Right cardiac atrium (tissue), 5 donors: ENCODE measurements around the gene LASP1. TPM values are rescaled to one million over a fixed set of nuclear protein-coding genes. Genes with fewer than 3 reads are reported as not detected.
A peak's percentile ranks its signal among the peaks of the same experiment; 100 is the strongest.

Experiments used
- ATAC-seq, 2 donors: fragments of 200-7000 bp; cut with Tn5 transposase; one replicate each; pipeline versions ENCODE4 v1.8.0 to v1.9.1; 2020; ENCODE audit warnings: moderate library complexity in 2 of 2, mild to moderate bottlenecking in 1 of 2
- DNase-seq, 3 donors: peaks; one replicate each; pipeline ENCODE4 v3.0.0-alpha.2; 2020
- H3K27ac ChIP-seq: one replicate; pipeline ENCODE4 v1.5.1; 2013; ENCODE audit warnings: mild to moderate bottlenecking, low read length, control low read depth, moderate library complexity
- H3K27me3 ChIP-seq: one replicate; pipeline ENCODE4 v1.6.1; 2013; ENCODE audit not compliant: control insufficient read depth, insufficient read depth
- H3K4me1 ChIP-seq: one replicate; pipeline ENCODE4 v1.6.1; 2013; ENCODE audit warnings: low read length; ENCODE audit not compliant: control insufficient read depth, insufficient read depth
- H3K4me3 ChIP-seq: one replicate; pipeline ENCODE4 v1.5.1; 2013; ENCODE audit warnings: low read length, control low read depth
- H3K9me3 ChIP-seq: one replicate; pipeline ENCODE4 v1.6.1; 2013; ENCODE audit warnings: low read length; ENCODE audit not compliant: control insufficient read depth
- WGBS: extraction: QIAGEN DNeasy Blood & Tissue Kit; methylation state at CpG from one replicate; pipeline ENCODE4 v1.1.7; 2013; 5-methylcytosine and 5-hydroxymethylcytosine counted together
- intact Hi-C, 4 donors: fragments of 100-400 bp; cut with DNase I; formaldehyde crosslinking; loops; one replicate each; pipeline versions ENCODE4 v1.11.0 to v1.14.0; 2022 to 2023
- polyA plus RNA-seq: library from polyadenylated mRNA; stranded (reverse); fragments of 200-250 nt; gene quantifications from one replicate; pipeline ENCODE4 v1.2.3, GENCODE V29; 2013
- total RNA-seq, 4 donors: library from RNA; stranded (reverse); fragmentation: NEBNext Ultra II Directional; extraction: Animal tissue kit (Norgen Biotek cat#: 25700); gene quantifications; one replicate each; pipeline ENCODE4 v1.2.1, GENCODE V29; 2021
- donor health status: healthy with polysubstance abuse.
- donor health status: DM: no; HTN: yes; CAD: no.
- donor health status: DM: no; HTN: no; CAD: no.
- donor health status: DM: no; HTN: yes; CAD: no; lungs with severe emphysema.
- donor health status: DM: yes; HTN: yes; CAD: no.

Gene LASP1
- total and polyA plus RNA-seq, 5 donors: 23.8 to 39.6 (median 34.8) TPM

DNA sequence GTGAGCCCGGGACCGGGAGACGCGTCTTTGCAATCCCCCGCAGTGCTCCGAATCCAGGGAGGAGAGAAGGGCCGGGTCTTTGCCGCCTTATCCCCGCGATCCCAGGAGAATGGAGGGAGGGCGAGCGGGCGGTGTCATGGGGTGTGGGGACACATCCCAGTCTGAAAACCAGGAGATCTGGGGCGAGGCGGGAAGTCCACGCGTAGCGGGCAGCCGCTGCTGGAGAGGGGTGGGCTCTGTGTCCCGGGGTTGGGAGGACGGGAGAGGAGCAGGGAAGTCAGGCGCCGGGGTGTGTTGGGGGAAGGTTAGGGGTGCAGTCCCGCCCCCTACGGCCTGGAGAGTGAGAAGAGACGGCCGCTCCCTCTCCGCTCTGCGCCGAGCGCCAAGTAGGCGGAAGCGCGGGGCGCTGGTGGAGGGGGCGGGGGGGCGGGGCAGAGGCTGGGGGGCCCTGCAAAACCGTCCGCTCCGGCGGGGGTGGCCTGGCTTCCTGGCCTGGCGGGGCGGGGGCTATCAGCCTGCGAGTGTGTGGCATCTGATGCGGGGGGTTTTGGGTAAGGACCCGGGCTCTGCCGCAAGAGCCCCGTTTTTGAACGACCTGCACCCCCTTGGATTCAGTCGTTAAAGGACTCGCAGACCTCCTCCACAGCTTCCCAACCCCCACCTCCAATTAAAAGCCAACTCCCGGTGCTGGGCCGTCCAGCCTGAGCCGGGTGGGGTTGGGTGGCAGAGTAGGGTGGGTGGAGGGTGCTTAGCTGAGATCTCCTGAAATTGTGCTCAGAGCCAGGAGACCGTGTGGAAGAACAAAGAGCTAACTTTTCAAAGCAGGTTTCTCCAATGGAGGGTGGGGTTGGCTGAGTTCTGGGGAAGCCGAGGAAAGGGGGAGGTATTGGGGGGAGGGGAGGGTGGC is 654 bp downstream of the LASP1 start:
- peak; percentile 82 to 94 (median 91) for DNase-seq
- Histone ChIP-seq H3K4me1 (peaks cover 29% of the 10 kb centered on the region), H3K4me3 (peak overlapping the region; percentile 83), H3K9me3 (no peaks in the 10 kb centered on the region), H3K27me3 (no peaks in the 10 kb centered on the region), H3K27ac (peak overlapping the region; percentile 87)
- under 1% methylated on average over 53 of the region's 56 CpGs for WGBS
- intact Hi-C loops: loop anchor here in 1 of 4 donors (10.0 kb wide), 1 partner anchor 104 kb away; no protein-coding TSS in a partner anchor
- peak; percentile 62 to 65 for ATAC-seq

DNA sequence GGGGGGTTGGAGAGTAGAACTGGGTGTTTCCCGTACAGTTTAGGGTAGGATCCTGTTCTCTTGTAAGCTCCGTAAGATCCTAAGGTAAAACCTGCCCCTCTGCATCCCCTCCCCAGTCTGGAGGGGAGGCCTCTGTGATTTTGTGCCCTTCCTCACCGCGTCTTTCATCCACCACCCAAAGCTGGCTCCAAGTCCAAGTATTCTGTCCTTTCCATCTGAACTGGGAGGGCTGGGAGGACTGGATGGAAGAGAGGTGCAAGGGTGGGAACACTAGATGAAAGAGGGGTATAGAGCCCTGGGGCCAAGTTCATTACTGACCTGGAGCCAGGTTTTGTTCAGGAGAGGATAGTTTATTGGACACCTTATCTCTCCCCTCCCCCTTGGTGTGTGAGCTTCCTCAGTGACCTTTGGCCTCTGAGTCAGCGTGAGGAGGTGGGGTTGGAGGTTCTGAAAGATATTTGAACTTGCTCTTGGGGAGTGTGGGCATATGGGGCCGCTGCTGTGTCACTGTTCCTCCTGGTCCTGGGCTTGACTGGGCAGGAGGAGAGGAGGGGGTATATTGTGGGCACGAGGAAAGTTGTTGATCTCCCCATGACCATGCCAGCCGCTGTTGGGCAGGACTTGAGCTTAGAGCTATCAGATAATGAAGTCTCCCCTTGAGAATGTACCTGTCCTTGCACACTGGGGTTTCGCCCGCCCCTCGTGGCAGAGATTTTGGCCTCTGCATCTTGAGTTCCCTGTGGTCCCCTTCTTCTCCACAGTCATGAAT is 1.6 kb downstream of the LASP1 start:
- Histone ChIP-seq H3K4me1 (peaks cover 31% of the 10 kb centered on the region), H3K4me3 (peak overlapping the region; percentile 83), H3K27ac (peak overlapping the region; percentile 53), H3K27me3 (no peaks in the 10 kb centered on the region), H3K9me3 (no peaks in the 10 kb centered on the region)
- ATAC-seq: peak in 1 of 2 donors; percentile 28
- WGBS: 19% methylated on average over 11 of the region's 11 CpGs
- DNase-seq: peak; percentile 64 to 83 (median 67)
- intact Hi-C loops: loop anchor here in 1 of 4 donors (10.0 kb wide), 1 partner anchor 103 kb away; no protein-coding TSS in a partner anchor

DNA sequence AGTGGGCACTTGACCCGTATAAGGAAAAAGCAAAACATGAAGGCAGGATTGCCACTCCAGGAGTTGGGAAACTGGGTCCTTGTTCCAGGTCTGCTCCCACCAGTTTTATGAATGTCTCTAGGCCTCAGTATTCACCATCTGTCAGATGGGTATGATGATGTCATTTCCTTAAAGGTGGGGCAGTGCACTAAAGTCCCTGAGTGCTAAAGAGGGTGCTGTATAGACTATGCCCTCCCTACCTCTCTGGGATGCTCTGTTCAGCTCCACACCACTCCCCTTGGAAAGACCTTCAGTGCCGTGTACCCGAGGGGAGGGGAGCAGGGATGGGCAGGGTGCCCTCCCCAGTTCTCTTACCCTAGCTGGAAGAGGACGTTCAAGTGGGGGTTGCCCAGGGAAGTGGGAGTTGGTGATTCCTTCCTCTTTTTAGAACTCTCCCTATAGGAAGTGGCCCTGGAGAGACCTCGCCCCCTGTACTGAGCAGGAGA is 2.2 kb downstream of the LASP1 start:
- DNase-seq: peak in 1 of 3 donors; percentile 40
- Histone ChIP-seq H3K27ac (peak overlapping the region; percentile 4), H3K9me3 (no peaks in the 10 kb centered on the region), H3K27me3 (no peaks in the 10 kb centered on the region), H3K4me1 (peaks cover 34% of the 10 kb centered on the region), H3K4me3 (peak overlapping the region; percentile 83)
- 26% methylated on average over 5 of the region's 5 CpGs for WGBS
- ATAC-seq: no peak
- intact Hi-C loops: loop anchor here in 1 of 4 donors (10.0 kb wide), 1 partner anchor 103 kb away; no protein-coding TSS in a partner anchor

DNA sequence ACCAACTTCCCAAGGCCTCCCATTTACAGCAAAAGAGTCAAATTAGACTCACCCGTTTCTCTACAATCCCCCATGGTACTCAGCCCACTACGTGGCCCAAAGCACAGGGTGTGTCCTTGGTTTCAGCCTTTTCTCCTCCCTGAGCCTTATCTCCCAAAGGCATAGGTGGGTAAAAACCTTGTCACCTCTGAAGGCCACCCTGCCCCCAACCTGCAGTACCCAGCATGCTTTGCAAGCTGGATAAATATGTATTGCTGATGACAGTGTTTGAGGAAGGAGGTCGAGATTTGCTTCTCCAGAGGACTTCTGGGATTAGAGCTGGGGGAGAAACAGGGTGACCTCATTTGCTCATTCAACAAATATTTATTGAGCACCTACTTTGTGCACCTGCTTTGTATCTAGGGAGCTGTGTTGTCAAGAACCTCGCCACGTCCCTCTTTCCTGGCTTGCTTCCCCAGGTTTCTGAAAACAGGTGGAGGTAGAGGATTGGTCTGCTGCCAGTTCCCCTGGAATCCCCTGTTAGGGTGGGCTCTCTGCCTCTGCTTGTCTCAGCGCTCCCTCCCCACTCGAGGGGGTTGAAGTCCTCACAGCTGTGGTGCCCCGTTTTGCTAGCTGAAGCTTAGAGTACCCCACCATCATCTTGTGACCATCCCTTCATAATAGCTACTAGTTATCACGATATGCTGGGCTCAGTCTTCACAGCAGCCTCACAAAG is 3.0 kb downstream of the LASP1 start:
- no peak for ATAC-seq
- peak overlapping the region; percentile 20 for H3K27ac ChIP-seq
- H3K27me3 ChIP-seq: no peaks in the 10 kb centered on the region
- H3K9me3 ChIP-seq: no peaks in the 10 kb centered on the region
- H3K4me3 ChIP-seq: no peak overlapping the region
- 52% methylated on average over 9 of the region's 9 CpGs for WGBS
- peak in 1 of 3 donors; percentile 41 for DNase-seq
- intact Hi-C loops: loop anchor here in 1 of 4 donors (10.0 kb wide), 1 partner anchor 102 kb away; no protein-coding TSS in a partner anchor
- H3K4me1 ChIP-seq: peaks cover 37% of the 10 kb centered on the region

DNA sequence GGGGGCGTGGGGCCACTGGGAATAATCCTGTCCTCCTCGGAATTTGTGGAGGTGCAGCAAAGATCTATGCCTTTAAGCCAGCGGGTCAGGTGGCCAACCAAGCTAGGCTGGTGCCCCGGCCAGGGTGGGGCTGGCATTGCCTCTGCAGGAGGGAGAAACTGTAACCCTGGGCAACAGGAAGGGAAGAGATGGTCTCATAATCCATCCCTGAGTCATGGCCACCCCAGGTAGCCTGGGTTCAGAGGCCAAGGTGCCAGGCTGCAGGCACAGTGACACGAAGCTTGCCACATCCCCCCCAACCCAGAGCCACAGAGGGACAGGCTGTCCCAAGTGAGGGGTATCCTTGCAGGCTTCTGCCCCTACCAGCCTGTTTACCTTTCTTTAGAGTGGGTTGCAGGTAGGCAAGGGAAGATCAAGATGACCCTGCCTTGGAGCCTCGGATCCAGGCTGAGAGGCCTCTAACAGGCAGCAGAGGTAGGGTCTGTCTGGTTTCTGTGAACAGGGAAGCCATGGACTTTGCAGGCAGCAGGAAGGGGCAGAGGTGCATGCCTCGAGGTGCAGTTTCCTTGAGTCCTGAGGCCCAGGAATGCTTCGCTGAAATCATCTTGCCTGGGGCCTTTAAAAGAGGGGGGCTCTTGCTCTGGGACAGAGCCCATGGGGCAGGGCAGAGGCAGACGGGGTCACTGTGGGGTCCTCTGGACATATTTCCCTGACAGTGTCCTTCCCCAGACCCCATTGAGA is 4.0 kb downstream of the LASP1 start:
- Histone ChIP-seq H3K9me3 (no peaks in the 10 kb centered on the region), H3K4me1 (peaks cover 37% of the 10 kb centered on the region), H3K27ac (peak overlapping the region; percentile 24), H3K27me3 (no peaks in the 10 kb centered on the region), H3K4me3 (no peak overlapping the region)
- DNase-seq (peak in 1 of 3 donors; percentile 48), ATAC-seq (no peak)
- WGBS: 46% methylated on average over 9 of the region's 9 CpGs
- intact Hi-C loops: loop anchor here in 1 of 4 donors (10.0 kb wide), 1 partner anchor 101 kb away; no protein-coding TSS in a partner anchor

DNA sequence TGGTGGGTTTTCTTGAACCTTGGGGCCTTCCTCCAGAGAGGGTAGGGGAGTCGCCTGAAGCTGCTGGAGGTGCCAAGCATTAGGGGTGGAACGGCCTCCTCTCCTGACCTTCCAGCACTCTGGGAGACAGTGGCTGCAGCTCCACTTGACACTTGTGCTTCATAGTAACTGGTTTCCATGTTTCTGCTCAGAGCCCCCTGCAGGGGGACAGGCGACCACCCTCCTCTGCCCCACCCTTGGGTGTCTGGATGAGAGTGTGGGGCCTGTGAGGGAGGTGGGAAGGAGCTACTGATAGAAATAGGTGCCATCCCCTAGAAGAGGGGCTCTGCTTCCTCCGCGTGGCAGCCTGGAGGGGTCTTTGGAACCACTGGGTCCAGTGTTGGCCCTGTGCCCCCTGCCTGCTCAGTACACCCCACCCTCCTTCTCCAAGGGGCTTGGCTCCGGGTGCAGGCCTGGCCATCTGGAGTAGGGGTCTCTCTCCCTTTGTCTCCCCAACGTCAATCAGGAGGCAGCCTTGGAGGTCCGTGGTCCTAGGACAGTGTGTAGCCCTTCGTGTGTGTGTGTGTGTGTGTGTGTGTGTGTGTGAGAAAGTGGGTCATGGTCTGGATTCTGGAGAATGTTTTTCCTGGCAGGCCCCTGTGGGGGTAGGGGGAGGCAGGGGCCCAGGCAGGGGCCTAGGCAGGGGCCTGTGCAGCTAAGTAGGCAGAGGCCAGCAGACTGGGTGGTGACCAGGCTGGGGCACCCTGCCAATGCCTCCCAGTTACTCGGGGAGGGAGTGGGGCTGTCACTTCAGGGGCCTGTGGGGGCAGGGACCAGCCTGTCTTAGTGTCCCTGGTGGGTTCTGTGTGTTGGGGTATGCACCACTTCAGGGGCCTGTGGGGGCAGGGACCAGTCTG is 4.9 kb downstream of the LASP1 start:
- 27% methylated on average over 10 of the region's 10 CpGs for WGBS

DNA sequence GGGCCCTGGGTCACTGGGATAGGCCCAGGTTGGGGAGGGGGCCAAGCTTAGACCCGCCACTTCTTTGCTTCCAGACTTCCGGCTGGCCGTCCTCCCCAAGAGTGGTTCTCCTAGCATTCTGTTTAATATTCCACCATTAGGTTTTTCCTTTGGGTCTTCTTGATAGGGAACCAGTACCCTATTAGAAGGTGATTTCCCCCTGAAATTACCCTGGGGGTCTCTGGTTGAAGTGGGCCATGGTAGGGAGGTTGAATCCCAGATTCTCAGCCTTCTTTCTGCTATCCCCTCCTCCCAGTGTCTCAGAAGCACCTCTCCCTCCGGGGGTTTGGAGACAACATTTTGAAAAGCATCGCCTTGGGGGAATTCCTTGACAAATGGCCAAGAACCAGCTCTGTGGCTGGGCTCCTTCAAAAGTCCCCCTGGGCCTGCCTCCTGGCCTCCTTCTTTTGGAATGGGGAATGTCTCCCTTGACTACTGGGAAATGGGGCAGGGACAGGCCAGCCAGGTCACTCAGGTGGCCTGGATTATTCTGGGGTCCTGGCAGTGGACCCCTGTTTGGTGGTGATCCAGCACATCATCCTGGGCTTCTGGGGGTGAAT is 5.7 kb downstream of the LASP1 start:
- Histone ChIP-seq H3K27me3 (no peaks in the 10 kb centered on the region), H3K4me3 (no peak overlapping the region), H3K9me3 (no peaks in the 10 kb centered on the region), H3K27ac (peak overlapping the region; percentile 3), H3K4me1 (peaks cover 43% of the 10 kb centered on the region)
- no peak for ATAC-seq
- peak in 2 of 3 donors; percentile 19 to 42 for DNase-seq
- intact Hi-C loops: loop anchor here in 1 of 4 donors (10.0 kb wide), 1 partner anchor 99 kb away; no protein-coding TSS in a partner anchor
- WGBS: 51% methylated on average over 5 of the region's 5 CpGs

More for the DNA sequence above, 4.9 kb downstream of the LASP1 start:
- H3K27ac ChIP-seq: peak overlapping the region; percentile 24
- intact Hi-C loops: loop anchor here in 1 of 4 donors (10.0 kb wide), 1 partner anchor 100 kb away; no protein-coding TSS in a partner anchor
- no peak overlapping the region for H3K4me3 ChIP-seq
- ATAC-seq (peak in 1 of 2 donors; percentile 10), DNase-seq (peak; percentile 59 to 85 (median 83))
- H3K4me1 ChIP-seq: peaks cover 37% of the 10 kb centered on the region
- H3K9me3 ChIP-seq: no peaks in the 10 kb centered on the region
- H3K27me3 ChIP-seq: no peaks in the 10 kb centered on the region

DNA sequence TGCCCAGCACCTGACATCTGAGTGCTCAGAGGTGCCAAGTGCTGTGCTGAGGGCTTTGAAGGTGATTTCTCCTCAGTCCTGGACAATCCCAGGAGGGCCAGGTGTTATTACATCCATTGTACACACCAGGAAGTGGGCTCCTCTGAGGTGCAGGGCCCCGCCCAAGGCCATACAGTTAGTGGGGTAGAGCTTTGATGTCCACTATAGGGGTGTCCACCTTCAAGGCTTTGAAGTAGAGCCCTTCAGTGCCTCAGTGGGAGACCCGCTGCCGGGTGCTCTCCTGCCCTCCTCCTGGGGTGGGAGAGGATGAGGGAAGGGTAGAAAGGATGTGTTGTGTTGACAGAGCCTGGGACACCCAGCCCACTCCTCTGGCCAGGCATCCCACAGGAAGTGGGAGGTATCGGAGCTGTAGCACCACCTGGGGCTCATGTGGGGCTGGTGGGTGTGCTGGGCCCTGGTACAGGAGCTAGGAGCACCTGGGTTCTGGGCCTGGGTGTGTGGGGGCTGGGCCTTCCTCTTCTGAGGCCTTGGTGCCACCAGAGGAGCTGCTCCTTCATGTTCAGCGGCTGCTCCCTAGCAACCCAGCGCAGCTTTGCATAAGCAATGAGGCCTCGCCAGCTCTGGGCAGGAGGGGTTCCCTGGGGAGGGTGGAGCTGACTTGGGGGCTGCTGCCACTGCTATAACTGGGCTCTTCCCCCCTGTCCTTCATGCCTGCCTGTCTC is 7.4 kb downstream of the LASP1 start:
- intact Hi-C loops: loop anchor here in 1 of 4 donors (10.0 kb wide), 1 partner anchor 98 kb away; no protein-coding TSS in a partner anchor
- H3K4me3 ChIP-seq: no peak overlapping the region
- 50% methylated on average over 7 of the region's 7 CpGs for WGBS
- no peaks in the 10 kb centered on the region for H3K27me3 ChIP-seq
- no peak overlapping the region for H3K27ac ChIP-seq
- H3K9me3 ChIP-seq: no peaks in the 10 kb centered on the region
- peaks cover 54% of the 10 kb centered on the region for H3K4me1 ChIP-seq
- ATAC-seq (peak in 1 of 2 donors; percentile 1), DNase-seq (peak in 2 of 3 donors; percentile 49 to 61)
